Common myeloid progenitor, CD34-positive (primary cell): ENCODE results near the gene NPRL2.

Experiments used
- CTCF ChIA-PET: fragments of 350-600 bp; sonication (Branson Sonifier 250); formaldehyde crosslinking; loops from one replicate; lab custom pipeline; 2021; ENCODE audit warnings: antibody characterized with exemption; lab: Charles Lee
- POLR2A ChIA-PET: fragments of 350-600 bp; sonication (Branson Sonifier 250); formaldehyde crosslinking; loops from one replicate; lab custom pipeline; 2021; ENCODE audit warnings: antibody characterized with exemption; lab: Charles Lee
- DNase-seq, 3 donors: peaks; one replicate each; pipeline versions ENCODE4 v3.0.0 to v3.0.0-alpha.2; 2013
- H3K27ac ChIP-seq, 2 experiments: 1 replicate in 1 of 2; 2 replicates in 1 of 2; pipeline ENCODE4 v1.7.0; 2013; ENCODE audit warnings: inconsistent platforms in 2 of 2, low read length in 2 of 2, mild to moderate bottlenecking in 2 of 2, low read depth in 1 of 2, moderate library complexity in 1 of 2; ENCODE audit not compliant: severe bottlenecking in 2 of 2, insufficient read depth in 1 of 2, poor library complexity in 1 of 2
- H3K27me3 ChIP-seq, 5 experiments: replicated peaks in 2 of 5; 1 replicate in 3 of 5; 2 replicates in 2 of 5; pipeline versions ENCODE4 v1.6.1 to v1.7.0; 2013; ENCODE audit warnings: low read length in 4 of 5, mild to moderate bottlenecking in 2 of 5, moderate library complexity in 2 of 5, inconsistent platforms in 1 of 5; ENCODE audit not compliant: insufficient read depth in 5 of 5, control insufficient read depth in 4 of 5
- H3K36me3 ChIP-seq, 4 experiments: 1 replicate in 2 of 4; 2 replicates in 2 of 4; pipeline versions ENCODE4 v1.6.1 to v1.7.0; 2013; ENCODE audit warnings: low read length in 3 of 4, control low read depth in 1 of 4, mild to moderate bottlenecking in 1 of 4; ENCODE audit not compliant: control insufficient read depth in 4 of 4, insufficient read depth in 4 of 4
- H3K4me1 ChIP-seq, 4 experiments: 1 replicate in 3 of 4; 2 replicates in 1 of 4; pipeline versions ENCODE4 v1.6.1 to v1.7.1; 2013; ENCODE audit warnings: low read length in 3 of 4, mild to moderate bottlenecking in 3 of 4, control low read depth in 1 of 4, inconsistent platforms in 1 of 4, moderate library complexity in 1 of 4; ENCODE audit not compliant: control insufficient read depth in 4 of 4, insufficient read depth in 4 of 4; ENCODE audit errors: control extremely low read depth in 1 of 4
- H3K4me3 ChIP-seq, 7 experiments: 1 replicate in 4 of 7; 2 replicates in 3 of 7; pipeline versions ENCODE4 v1.5.1 to v1.7.0; 2013; ENCODE audit warnings: mild to moderate bottlenecking in 7 of 7, low read length in 6 of 7, moderate library complexity in 6 of 7, inconsistent platforms in 2 of 7, low read depth in 2 of 7, control low read depth in 1 of 7; ENCODE audit not compliant: insufficient read depth in 4 of 7, control insufficient read depth in 1 of 7; ENCODE audit errors: extremely low read depth in 1 of 7
- H3K9me3 ChIP-seq, 5 experiments: 1 replicate in 4 of 5; 2 replicates in 1 of 5; pipeline versions ENCODE4 v1.6.1 to v1.7.1; 2013; ENCODE audit warnings: low read length in 4 of 5, mild to moderate bottlenecking in 2 of 5, inconsistent platforms in 1 of 5, low read depth in 1 of 5, moderate library complexity in 1 of 5; ENCODE audit not compliant: control insufficient read depth in 4 of 5, insufficient read depth in 2 of 5; ENCODE audit errors: control extremely low read depth in 1 of 5
- WGBS: methylation state at CpG from one replicate; pipeline ENCODE4 v1.1.5; 2013; ENCODE audit not compliant: insufficient coverage; 5-methylcytosine and 5-hydroxymethylcytosine counted together

NPRL2 gene

GRCh38 chr3:50337175-50337861 lies 13.3 kb downstream of the NPRL2 start:
- H3K4me1 ChIP-seq = peaks cover 15 to 78% (median 71%) of the 10 kb centered on the region in 4 experiments
- POLR2A ChIA-PET = interaction anchor here (0.5 to 3.6 kb wide), 10 partner anchors 9 to 1892 kb away, joined by 3 to 31 read pairs (median 4); partner anchors contain the start of genes CYB561D2, HYAL3, NAA80 and NPRL2
- H3K9me3 ChIP-seq = no peaks in the 10 kb centered on the region

DNA sequence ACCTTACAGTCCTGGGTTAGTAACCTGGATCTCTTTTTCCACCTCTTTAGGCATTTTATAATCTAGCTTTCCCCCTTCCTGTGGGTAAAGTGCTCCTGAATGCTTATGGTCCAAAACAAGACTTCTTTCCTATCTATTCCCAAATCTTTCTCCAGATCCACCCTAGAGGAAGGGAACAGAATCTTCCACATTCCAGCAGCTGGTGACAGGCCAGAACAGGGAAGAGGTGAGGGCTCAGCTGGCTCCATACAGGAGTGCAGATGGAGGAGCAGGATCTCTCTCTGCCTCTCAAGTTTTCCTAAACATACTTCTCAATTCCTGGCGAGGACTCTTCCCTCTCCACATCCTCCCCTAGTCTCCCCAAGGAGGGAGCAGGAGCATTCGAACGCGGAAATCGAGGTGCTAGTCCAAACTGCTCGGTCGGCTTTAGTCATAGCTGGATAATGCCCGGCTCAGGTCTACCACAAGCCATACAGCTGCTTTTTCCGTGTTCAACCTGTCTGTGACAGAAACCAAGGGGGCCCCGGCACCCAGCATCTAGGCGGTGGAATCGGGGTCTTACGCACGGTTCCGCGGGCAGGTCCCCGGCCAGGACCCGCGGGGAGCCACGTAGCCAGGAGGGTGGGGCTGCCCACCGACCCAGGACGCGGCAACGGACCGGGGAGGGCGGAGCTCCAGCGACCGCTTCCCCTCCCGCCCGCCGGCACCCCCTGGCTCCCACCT lies 14.0 kb downstream of the NPRL2 start:
- WGBS = 10% methylated on average over 11 of the region's 31 CpGs
- peaks cover 13 to 72% (median 65%) of the 10 kb centered on the region in 4 experiments for H3K4me1 ChIP-seq

More at GRCh38 chr3:50337175-50337861, 13.3 kb downstream of the NPRL2 start:
- WGBS = under 1% methylated on average over 61 of the region's 79 CpGs
- CTCF ChIA-PET = interaction anchor here (0.7 to 6.0 kb wide), 13 partner anchors 8 to 1331 kb away, joined by 3 to 51 read pairs (median 5); partner anchors contain the start of genes CYB561D2, HYAL2, NPRL2 and TUSC2
- DNase-seq = peak; percentile 97 to 99 (median 98)
- Histone ChIP-seq H3K27me3 (no peaks in the 10 kb centered on the region), H3K36me3 (peaks cover 0 to 32% (median 23%) of the 10 kb centered on the region in 4 experiments), H3K27ac (peak overlapping the region; percentile 93 to 97), H3K4me3 (peak overlapping the region; percentile 64 to 91 (median 79))

GRCh38 chr3:50334339-50335075 lies 16.1 kb downstream of the NPRL2 start:
- WGBS = 84% methylated on average over 5 of the region's 5 CpGs
- no peaks in the 10 kb centered on the region for H3K27me3 ChIP-seq
- no peaks in the 10 kb centered on the region for H3K9me3 ChIP-seq
- POLR2A ChIA-PET = no interaction called here
- CTCF ChIA-PET = interaction anchor here (1.2 to 2.9 kb wide), 4 partner anchors 9 to 14 kb away, joined by 3 to 16 read pairs (median 8); partner anchors contain the start of gene HYAL2
- H3K4me3 ChIP-seq = peak overlapping the region in 1 of 7 experiments; percentile 9
- H3K36me3 ChIP-seq = peaks cover 2 to 60% (median 48%) of the 10 kb centered on the region in 4 experiments
- no peak for DNase-seq
- H3K4me1 ChIP-seq = peaks cover 6 to 51% (median 48%) of the 10 kb centered on the region in 4 experiments
- peak overlapping the region; percentile 36 to 97 for H3K27ac ChIP-seq

More for the DNA sequence above, 14.0 kb downstream of the NPRL2 start:
- POLR2A ChIA-PET = interaction anchor here (0.9 to 3.6 kb wide), 8 partner anchors 8 to 76 kb away, joined by 3 to 31 read pairs (median 5); partner anchors contain the start of genes CYB561D2, HYAL3, NAA80 and NPRL2
- Histone ChIP-seq H3K27me3 (no peaks in the 10 kb centered on the region), H3K36me3 (peaks cover 0 to 39% (median 30%) of the 10 kb centered on the region in 4 experiments), H3K27ac (peak overlapping the region; percentile 93 to 97), H3K4me3 (peak overlapping the region; percentile 64 to 91 (median 79)), H3K9me3 (no peaks in the 10 kb centered on the region)
- CTCF ChIA-PET = interaction anchor here (0.9 to 6.0 kb wide), 12 partner anchors 8 to 1331 kb away, joined by 3 to 51 read pairs (median 6); partner anchors contain the start of genes CYB561D2, HYAL2, NPRL2 and TUSC2
- no peak for DNase-seq

- DNase-seq = no peak
- 90% methylated on average over 11 of the region's 12 CpGs for WGBS
- ChIA-PET CTCF (interaction anchor here (0.9 to 1.8 kb wide), 4 partner anchors 9 to 35 kb away, joined by 3 to 16 read pairs (median 4); partner anchors contain the start of gene HYAL2), POLR2A (no interaction called here)
- no peaks in the 10 kb centered on the region for H3K27me3 ChIP-seq
- H3K36me3 ChIP-seq = peaks cover 5 to 64% (median 52%) of the 10 kb centered on the region in 4 experiments
- peaks cover 5 to 45% (median 42%) of the 10 kb centered on the region in 4 experiments for H3K4me1 ChIP-seq
- peak overlapping the region; percentile 36 to 97 for H3K27ac ChIP-seq
- no peaks in the 10 kb centered on the region for H3K9me3 ChIP-seq
- no peak overlapping the region for H3K4me3 ChIP-seq
Measured at GRCh38 chr3:50333744-50334328, 16.7 kb downstream of the NPRL2 start.

- no peak for DNase-seq
- ChIA-PET POLR2A (no interaction called here), CTCF (interaction anchor here (1.2 to 1.5 kb wide), 3 partner anchors 13 to 85 kb away, joined by 3 read pairs; no protein-coding TSS in a partner anchor)
- H3K4me3 ChIP-seq = no peak overlapping the region
- peaks cover 4 to 42% (median 38%) of the 10 kb centered on the region in 4 experiments for H3K4me1 ChIP-seq
- no peak overlapping the region for H3K27ac ChIP-seq
- H3K9me3 ChIP-seq = no peaks in the 10 kb centered on the region
- 97% methylated on average over 19 of the region's 19 CpGs for WGBS
- no peaks in the 10 kb centered on the region for H3K27me3 ChIP-seq
- H3K36me3 ChIP-seq = peaks cover 5 to 60% (median 51%) of the 10 kb centered on the region in 4 experiments
Measured at GRCh38 chr3:50331364-50331907, 19.1 kb downstream of the NPRL2 start.

GRCh38 chr3:50330330-50330729 lies 20.2 kb downstream of the NPRL2 start:
- H3K4me3 ChIP-seq = no peak overlapping the region
- 97% methylated on average over 10 of the region's 10 CpGs for WGBS
- ChIA-PET CTCF (interaction anchor here (1.3 to 3.5 kb wide), 4 partner anchors 7 to 52 kb away, joined by 3 to 21 read pairs (median 4); partner anchors contain the start of gene RASSF1), POLR2A (no interaction called here)
- H3K27ac ChIP-seq = no peak overlapping the region
- no peak for DNase-seq
- H3K27me3 ChIP-seq = no peaks in the 10 kb centered on the region
- H3K4me1 ChIP-seq = peaks cover 0 to 39% (median 31%) of the 10 kb centered on the region in 4 experiments
- H3K9me3 ChIP-seq = no peaks in the 10 kb centered on the region
- H3K36me3 ChIP-seq = peaks cover 5 to 59% (median 52%) of the 10 kb centered on the region in 4 experiments
